ENCODE measurements around the gene THBD.

THBD gene

GRCh38 chr20:23061734-23062561 is 12.5 kb upstream of the THBD start:
- no peak for DNase-seq (ENCODE audit: low read depth in 3 of 3)

GRCh38 chr20:23061262-23061661 is 11.8 kb upstream of the THBD start:
- DNase-seq (ENCODE audit: low read depth in 3 of 3): no peak

GRCh38 chr20:23060629-23061028 is 11.2 kb upstream of the THBD start:
- DNase-seq (ENCODE audit: low read depth in 3 of 3): no peak

- no peak for DNase-seq (ENCODE audit: low read depth in 3 of 3)
Measured at GRCh38 chr20:23059846-23060245, 10.4 kb upstream of the THBD start.

- no peak for DNase-seq (ENCODE audit: low read depth in 3 of 3)
Measured at GRCh38 chr20:23059001-23059400, 9.5 kb upstream of the THBD start.

- DNase-seq (ENCODE audit: low read depth in 3 of 3): no peak
Measured at GRCh38 chr20:23058240-23058639, 8.8 kb upstream of the THBD start.

GRCh38 chr20:23052904-23053303 is 3.4 kb upstream of the THBD start:
- no peak for DNase-seq (ENCODE audit: low read depth in 3 of 3)

- DNase-seq (ENCODE audit: low read depth in 3 of 3): peak in 2 of 3 donors; percentile 17 to 33
Measured at GRCh38 chr20:23050847-23051627, 1.6 kb upstream of the THBD start.

- no peak for DNase-seq (ENCODE audit: low read depth in 3 of 3)
Measured at GRCh38 chr20:23050076-23050838, 785 bp upstream of the THBD start.

GRCh38 chr20:23048283-23049200 is 930 bp downstream of the THBD start:
- DNase-seq (ENCODE audit: low read depth in 3 of 3): peak in 1 of 3 donors; percentile 8

- DNase-seq (ENCODE audit: low read depth in 3 of 3): no peak
Measured at GRCh38 chr20:23047738-23048214, 1.7 kb downstream of the THBD start.

- no peak for DNase-seq (ENCODE audit: low read depth in 3 of 3)
Measured at GRCh38 chr20:23047001-23047737, 2.3 kb downstream of the THBD start.

- no peak for DNase-seq (ENCODE audit: low read depth in 3 of 3)
Measured at GRCh38 chr20:23046431-23046830, 3.0 kb downstream of the THBD start.

GRCh38 chr20:23043376-23043775 is 6.1 kb downstream of the THBD start:
- DNase-seq (ENCODE audit: low read depth in 3 of 3): no peak

- DNase-seq (ENCODE audit: low read depth in 3 of 3): no peak
Measured at GRCh38 chr20:23042270-23042669, 7.2 kb downstream of the THBD start.

- no peak for DNase-seq (ENCODE audit: low read depth in 3 of 3)
Measured at GRCh38 chr20:23039885-23040508, 9.5 kb downstream of the THBD start.

GRCh38 chr20:23039136-23039875 is 10.2 kb downstream of the THBD start:
- no peak for DNase-seq (ENCODE audit: low read depth in 3 of 3)

- no peak for DNase-seq (ENCODE audit: low read depth in 3 of 3)
Measured at GRCh38 chr20:23037017-23037481, 12.4 kb downstream of the THBD start.

GRCh38 chr20:23036371-23036770 is 13.1 kb downstream of the THBD start:
- DNase-seq (ENCODE audit: low read depth in 3 of 3): no peak
